WTC11 (cell line): ENCODE data around the gene ZPR1. TPM values are rescaled to one million over a fixed set of nuclear protein-coding genes. Genes with fewer than 3 reads are reported as not detected.

ENCODE experiments used
- ATAC-seq: fragments of 200-7000 bp; cut with Tn5 transposase; 2 replicates; pipeline ENCODE4 v1.10.0; 2021; ENCODE audit warnings: mild to moderate bottlenecking, moderate library complexity
- CTCF ChIA-PET: fragments of 300-600 bp; sonication (Branson Sonifier 250); formaldehyde crosslinking; loops from one replicate; lab custom pipeline; 2021; ENCODE audit warnings: antibody characterized with exemption; lab: Charles Lee
- POLR2A ChIA-PET: fragments of 350-600 bp; sonication (Branson Sonifier 250); formaldehyde crosslinking; loops from one replicate; lab custom pipeline; 2021; ENCODE audit warnings: antibody characterized with exemption; lab: Charles Lee
- DNase-seq: peaks from one replicate; pipeline ENCODE4 v3.0.0; 2021; ENCODE audit warnings: low spot score
- H3K27ac Mint-ChIP-seq: 2 replicates; pipeline ENCODE4 v1.8.0; 2021; ENCODE audit warnings: mixed read lengths
- H3K27me3 Mint-ChIP-seq: 2 replicates; pipeline ENCODE4 v1.8.0; 2021; ENCODE audit warnings: low read depth, mild to moderate bottlenecking, moderate library complexity, mixed read lengths
- H3K36me3 Mint-ChIP-seq: 2 replicates; pipeline ENCODE4 v1.8.0; 2021; ENCODE audit warnings: mixed read lengths
- H3K4me1 Mint-ChIP-seq: 2 replicates; pipeline ENCODE4 v1.8.0; 2022; ENCODE audit warnings: mixed read lengths
- H3K4me3 Mint-ChIP-seq: 2 replicates; pipeline ENCODE4 v1.8.0; 2021; ENCODE audit warnings: mild to moderate bottlenecking, moderate library complexity, mixed read lengths
- H3K9me3 Mint-ChIP-seq: 2 replicates; pipeline ENCODE4 v1.8.0; 2021; ENCODE audit warnings: mixed read lengths
- CREM ChIP-seq: sonication (generic); formaldehyde crosslinking; IDR thresholded peaks from 2 replicates; pipeline ENCODE4 v1.8.1; 2022; ENCODE audit warnings: mild to moderate bottlenecking, missing genetic modification reagents, moderate library complexity
- GRHL2 ChIP-seq: fragments of 250-450 bp; sonication (Bioruptor Pico); IDR thresholded peaks from 2 replicates; pipeline ENCODE4 v1.8.0; 2022; ENCODE audit warnings: mild to moderate bottlenecking, moderate library complexity; ENCODE audit not compliant: insufficient replicate concordance, severe bottlenecking
- KAT7 ChIP-seq: sonication (generic); formaldehyde crosslinking; IDR thresholded peaks from 2 replicates; pipeline ENCODE4 v1.8.1; 2023; ENCODE audit warnings: missing genetic modification reagents, mild to moderate bottlenecking, borderline replicate concordance
- NFE2L1 ChIP-seq: sonication (generic); formaldehyde crosslinking; IDR thresholded peaks from 2 replicates; pipeline ENCODE4 v1.8.1; 2023; ENCODE audit warnings: missing genetic modification reagents
- RORB ChIP-seq: fragments of 250-450 bp; sonication (Bioruptor Pico); IDR thresholded peaks from 2 replicates; pipeline ENCODE4 v1.9.0; 2021; ENCODE audit warnings: mild to moderate bottlenecking
- SP1 ChIP-seq: sonication (generic); formaldehyde crosslinking; conservative IDR thresholded peaks from 2 replicates; pipeline ENCODE4 v1.8.1; 2022; ENCODE audit warnings: missing genetic modification reagents
- ZBTB21 ChIP-seq: sonication (generic); formaldehyde crosslinking; IDR thresholded peaks from 2 replicates; pipeline ENCODE4 v1.8.1; 2023; ENCODE audit warnings: mild to moderate bottlenecking, missing genetic modification reagents, borderline replicate concordance
- total RNA-seq: library from RNA; stranded (reverse); gene quantifications from 3 replicates; pipeline ENCODE4 v1.2.3, GENCODE V29; 2021
- TF ChIP-seq, protein P1 (sequence below): sonication (generic); formaldehyde crosslinking; IDR thresholded peaks from 2 replicates; pipeline ENCODE4 v1.8.0; 2022; ENCODE audit warnings: mild to moderate bottlenecking, missing genetic modification reagents
- TF ChIP-seq, protein P2 (sequence below): sonication (generic); formaldehyde crosslinking; IDR thresholded peaks from 2 replicates; pipeline ENCODE4 v1.8.1; 2023; ENCODE audit warnings: mild to moderate bottlenecking, missing genetic modification reagents, borderline replicate concordance
- TF ChIP-seq, protein P3 (sequence below): sonication (generic); formaldehyde crosslinking; IDR thresholded peaks from 2 replicates; pipeline ENCODE4 v1.8.1; 2022; ENCODE audit warnings: low read depth, mild to moderate bottlenecking, moderate library complexity, missing genetic modification reagents, borderline replicate concordance
- TF ChIP-seq, protein P4 (sequence below): sonication (generic); formaldehyde crosslinking; IDR thresholded peaks from 2 replicates; pipeline ENCODE4 v1.8.1; 2022; ENCODE audit warnings: low read depth, missing genetic modification reagents, borderline replicate concordance
- TF ChIP-seq, protein P5 (sequence below): fragments of 250-450 bp; sonication (Bioruptor Pico); IDR thresholded peaks from 2 replicates; pipeline ENCODE4 v1.9.0; 2021; ENCODE audit warnings: mild to moderate bottlenecking
- TF ChIP-seq, protein P6 (sequence below): sonication (generic); formaldehyde crosslinking; IDR thresholded peaks from 2 replicates; pipeline ENCODE4 v1.8.1; 2023; ENCODE audit warnings: mild to moderate bottlenecking, missing genetic modification reagents
- TF ChIP-seq, protein P7 (sequence below): sonication (generic); formaldehyde crosslinking; IDR thresholded peaks from 2 replicates; pipeline ENCODE4 v1.8.0; 2022; ENCODE audit warnings: mild to moderate bottlenecking, missing genetic modification reagents
- TF ChIP-seq, protein P8 (sequence below): sonication (generic); formaldehyde crosslinking; IDR thresholded peaks from 2 replicates; pipeline ENCODE4 v1.8.0; 2023; ENCODE audit warnings: missing genetic modification reagents

Gene ZPR1
- total RNA-seq, 1 experiment from 2014 or later = 59.6 TPM

DNA sequence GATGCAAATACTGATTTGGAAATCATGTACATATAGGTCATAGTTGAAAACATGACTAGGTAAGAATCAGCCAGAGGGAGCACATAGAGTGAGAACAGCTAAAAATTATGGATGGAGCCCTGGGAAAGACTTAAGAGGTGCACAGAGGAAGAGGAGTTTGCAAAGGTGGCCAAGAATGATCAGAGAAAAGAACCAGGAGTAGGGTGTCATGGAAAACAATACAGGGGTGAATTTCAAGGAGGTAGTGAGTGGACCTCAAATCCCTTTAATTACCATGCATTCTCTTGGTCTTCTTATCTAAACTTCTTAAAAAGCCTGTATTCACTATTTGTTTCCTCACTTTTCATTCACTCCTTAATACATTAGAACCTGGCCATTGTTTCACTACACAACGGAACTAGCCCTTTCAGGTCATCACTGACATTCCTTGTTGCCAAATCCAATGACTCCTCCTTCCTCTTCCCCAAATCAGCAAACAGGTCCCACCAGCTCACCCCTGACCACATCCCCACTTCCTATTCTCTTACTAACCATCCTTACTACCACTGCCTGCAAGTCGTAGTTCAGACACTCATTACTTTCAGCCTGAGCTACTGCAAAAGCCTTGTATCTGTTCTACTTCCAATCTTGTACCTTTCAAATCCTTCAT is 37.6 kb downstream of the ZPR1 start:
- H3K36me3 Mint-ChIP-seq = peaks cover 34% of the 10 kb centered on the region
- CTCF ChIA-PET = interaction anchor here (1.0 to 2.0 kb wide), 2 partner anchors 41 to 85 kb away, joined by 3 to 4 read pairs; partner anchors contain the start of gene APOA5

DNA sequence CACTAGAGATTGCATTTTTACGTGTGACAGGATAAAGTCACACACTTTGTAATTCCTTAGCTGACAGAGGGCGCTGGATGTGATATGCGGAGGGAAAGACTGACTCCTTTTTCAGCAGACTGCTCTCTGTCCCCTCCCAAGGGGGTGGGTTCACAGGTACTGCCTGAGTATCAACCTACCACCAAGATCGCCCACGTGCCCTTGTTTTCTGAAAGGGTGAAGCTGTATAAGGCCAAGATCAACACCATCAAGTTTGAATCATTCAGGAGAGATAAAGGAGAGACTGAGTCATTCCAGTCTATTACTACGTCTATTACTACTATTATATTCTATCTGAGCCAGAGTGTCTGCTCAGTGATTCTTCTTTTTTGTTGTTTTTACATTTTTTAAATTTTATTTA is 45.7 kb downstream of the ZPR1 start:
- CTCF ChIA-PET = interaction anchor here (0.7 to 5.1 kb wide), 12 partner anchors 9 to 491 kb away, joined by 3 to 91 read pairs (median 4); partner anchors contain the start of genes APOA1, RNF214 and SIDT2
- TF ChIP-seq, protein P1, sequence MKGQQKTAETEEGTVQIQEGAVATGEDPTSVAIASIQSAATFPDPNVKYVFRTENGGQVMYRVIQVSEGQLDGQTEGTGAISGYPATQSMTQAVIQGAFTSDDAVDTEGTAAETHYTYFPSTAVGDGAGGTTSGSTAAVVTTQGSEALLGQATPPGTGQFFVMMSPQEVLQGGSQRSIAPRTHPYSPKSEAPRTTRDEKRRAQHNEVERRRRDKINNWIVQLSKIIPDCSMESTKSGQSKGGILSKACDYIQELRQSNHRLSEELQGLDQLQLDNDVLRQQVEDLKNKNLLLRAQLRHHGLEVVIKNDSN = no peak
- no peak for TF ChIP-seq KAT7 (CRISPR knock-in tag)
- no peak for TF ChIP-seq ZBTB21
- TF ChIP-seq, all 79 proteins: peak for 0
- H3K4me1 Mint-ChIP-seq = peaks cover 32% of the 10 kb centered on the region
- POLR2A ChIA-PET = no interaction called here
- H3K4me3 Mint-ChIP-seq = no peak overlapping the region
- no peaks in the 10 kb centered on the region for H3K27me3 Mint-ChIP-seq
- peaks cover 3% of the 10 kb centered on the region for H3K36me3 Mint-ChIP-seq
- no peak for DNase-seq
- H3K27ac Mint-ChIP-seq = peak overlapping the region; percentile 86
- peak; percentile 56 for ATAC-seq
- no peaks in the 10 kb centered on the region for H3K9me3 Mint-ChIP-seq

More for the DNA sequence above, 37.6 kb downstream of the ZPR1 start:
- H3K27ac Mint-ChIP-seq = no peak overlapping the region
- POLR2A ChIA-PET = no interaction called here
- TF ChIP-seq SP1 (CRISPR knock-in tag) = no peak
- no peak for TF ChIP-seq NFE2L1 (CRISPR knock-in tag)
- TF ChIP-seq, protein P2, sequence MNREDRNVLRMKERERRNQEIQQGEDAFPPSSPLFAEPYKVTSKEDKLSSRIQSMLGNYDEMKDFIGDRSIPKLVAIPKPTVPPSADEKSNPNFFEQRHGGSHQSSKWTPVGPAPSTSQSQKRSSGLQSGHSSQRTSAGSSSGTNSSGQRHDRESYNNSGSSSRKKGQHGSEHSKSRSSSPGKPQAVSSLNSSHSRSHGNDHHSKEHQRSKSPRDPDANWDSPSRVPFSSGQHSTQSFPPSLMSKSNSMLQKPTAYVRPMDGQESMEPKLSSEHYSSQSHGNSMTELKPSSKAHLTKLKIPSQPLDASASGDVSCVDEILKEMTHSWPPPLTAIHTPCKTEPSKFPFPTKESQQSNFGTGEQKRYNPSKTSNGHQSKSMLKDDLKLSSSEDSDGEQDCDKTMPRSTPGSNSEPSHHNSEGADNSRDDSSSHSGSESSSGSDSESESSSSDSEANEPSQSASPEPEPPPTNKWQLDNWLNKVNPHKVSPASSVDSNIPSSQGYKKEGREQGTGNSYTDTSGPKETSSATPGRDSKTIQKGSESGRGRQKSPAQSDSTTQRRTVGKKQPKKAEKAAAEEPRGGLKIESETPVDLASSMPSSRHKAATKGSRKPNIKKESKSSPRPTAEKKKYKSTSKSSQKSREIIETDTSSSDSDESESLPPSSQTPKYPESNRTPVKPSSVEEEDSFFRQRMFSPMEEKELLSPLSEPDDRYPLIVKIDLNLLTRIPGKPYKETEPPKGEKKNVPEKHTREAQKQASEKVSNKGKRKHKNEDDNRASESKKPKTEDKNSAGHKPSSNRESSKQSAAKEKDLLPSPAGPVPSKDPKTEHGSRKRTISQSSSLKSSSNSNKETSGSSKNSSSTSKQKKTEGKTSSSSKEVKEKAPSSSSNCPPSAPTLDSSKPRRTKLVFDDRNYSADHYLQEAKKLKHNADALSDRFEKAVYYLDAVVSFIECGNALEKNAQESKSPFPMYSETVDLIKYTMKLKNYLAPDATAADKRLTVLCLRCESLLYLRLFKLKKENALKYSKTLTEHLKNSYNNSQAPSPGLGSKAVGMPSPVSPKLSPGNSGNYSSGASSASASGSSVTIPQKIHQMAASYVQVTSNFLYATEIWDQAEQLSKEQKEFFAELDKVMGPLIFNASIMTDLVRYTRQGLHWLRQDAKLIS (CRISPR knock-in tag) = no peak
- TF ChIP-seq, protein P3, sequence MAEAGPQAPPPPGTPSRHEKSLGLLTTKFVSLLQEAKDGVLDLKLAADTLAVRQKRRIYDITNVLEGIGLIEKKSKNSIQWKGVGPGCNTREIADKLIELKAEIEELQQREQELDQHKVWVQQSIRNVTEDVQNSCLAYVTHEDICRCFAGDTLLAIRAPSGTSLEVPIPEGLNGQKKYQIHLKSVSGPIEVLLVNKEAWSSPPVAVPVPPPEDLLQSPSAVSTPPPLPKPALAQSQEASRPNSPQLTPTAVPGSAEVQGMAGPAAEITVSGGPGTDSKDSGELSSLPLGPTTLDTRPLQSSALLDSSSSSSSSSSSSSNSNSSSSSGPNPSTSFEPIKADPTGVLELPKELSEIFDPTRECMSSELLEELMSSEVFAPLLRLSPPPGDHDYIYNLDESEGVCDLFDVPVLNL (CRISPR knock-in tag) = no peak
- H3K9me3 Mint-ChIP-seq = no peaks in the 10 kb centered on the region
- DNase-seq = no peak
- no peak overlapping the region for H3K4me3 Mint-ChIP-seq
- no peaks in the 10 kb centered on the region for H3K4me1 Mint-ChIP-seq
- no peak for ATAC-seq
- H3K27me3 Mint-ChIP-seq = no peaks in the 10 kb centered on the region

DNA sequence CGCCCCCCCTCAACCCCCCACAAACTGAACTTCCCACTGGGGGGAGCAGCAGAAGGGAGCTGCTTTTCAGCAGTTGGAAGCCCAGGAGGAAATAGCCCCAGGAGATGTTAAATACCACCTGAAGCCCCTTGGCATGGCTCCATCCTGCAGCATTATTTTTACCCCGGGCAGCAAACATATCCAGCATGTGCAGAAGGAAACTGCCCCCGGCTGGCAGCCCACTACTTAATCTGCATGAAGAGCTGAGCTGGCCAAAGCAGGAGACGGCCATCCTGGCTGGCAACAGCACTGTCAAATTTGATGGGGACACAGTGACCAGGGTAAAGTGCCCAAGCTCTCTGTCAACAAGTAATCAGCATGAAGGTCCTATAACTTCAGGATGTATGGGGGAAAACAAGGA is 47.1 kb downstream of the ZPR1 start:
- Mint-ChIP-seq H3K4me1 (peaks cover 32% of the 10 kb centered on the region), H3K9me3 (no peaks in the 10 kb centered on the region), H3K27me3 (no peaks in the 10 kb centered on the region), H3K36me3 (no peaks in the 10 kb centered on the region), H3K4me3 (no peak overlapping the region), H3K27ac (peak overlapping the region; percentile 17; the same call in 1 of the 2 replicates)
- no peak for DNase-seq
- ChIA-PET POLR2A (no interaction called here), CTCF (interaction anchor here (5.1 kb wide), 1 partner anchor 8 kb away, joined by 91 read pairs; no protein-coding TSS in a partner anchor)
- no peak for ATAC-seq
- TF ChIP-seq CREM = no peak
- TF ChIP-seq, protein P4, sequence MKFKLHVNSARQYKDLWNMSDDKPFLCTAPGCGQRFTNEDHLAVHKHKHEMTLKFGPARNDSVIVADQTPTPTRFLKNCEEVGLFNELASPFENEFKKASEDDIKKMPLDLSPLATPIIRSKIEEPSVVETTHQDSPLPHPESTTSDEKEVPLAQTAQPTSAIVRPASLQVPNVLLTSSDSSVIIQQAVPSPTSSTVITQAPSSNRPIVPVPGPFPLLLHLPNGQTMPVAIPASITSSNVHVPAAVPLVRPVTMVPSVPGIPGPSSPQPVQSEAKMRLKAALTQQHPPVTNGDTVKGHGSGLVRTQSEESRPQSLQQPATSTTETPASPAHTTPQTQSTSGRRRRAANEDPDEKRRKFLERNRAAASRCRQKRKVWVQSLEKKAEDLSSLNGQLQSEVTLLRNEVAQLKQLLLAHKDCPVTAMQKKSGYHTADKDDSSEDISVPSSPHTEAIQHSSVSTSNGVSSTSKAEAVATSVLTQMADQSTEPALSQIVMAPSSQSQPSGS = no peak
- TF ChIP-seq, protein P5, sequence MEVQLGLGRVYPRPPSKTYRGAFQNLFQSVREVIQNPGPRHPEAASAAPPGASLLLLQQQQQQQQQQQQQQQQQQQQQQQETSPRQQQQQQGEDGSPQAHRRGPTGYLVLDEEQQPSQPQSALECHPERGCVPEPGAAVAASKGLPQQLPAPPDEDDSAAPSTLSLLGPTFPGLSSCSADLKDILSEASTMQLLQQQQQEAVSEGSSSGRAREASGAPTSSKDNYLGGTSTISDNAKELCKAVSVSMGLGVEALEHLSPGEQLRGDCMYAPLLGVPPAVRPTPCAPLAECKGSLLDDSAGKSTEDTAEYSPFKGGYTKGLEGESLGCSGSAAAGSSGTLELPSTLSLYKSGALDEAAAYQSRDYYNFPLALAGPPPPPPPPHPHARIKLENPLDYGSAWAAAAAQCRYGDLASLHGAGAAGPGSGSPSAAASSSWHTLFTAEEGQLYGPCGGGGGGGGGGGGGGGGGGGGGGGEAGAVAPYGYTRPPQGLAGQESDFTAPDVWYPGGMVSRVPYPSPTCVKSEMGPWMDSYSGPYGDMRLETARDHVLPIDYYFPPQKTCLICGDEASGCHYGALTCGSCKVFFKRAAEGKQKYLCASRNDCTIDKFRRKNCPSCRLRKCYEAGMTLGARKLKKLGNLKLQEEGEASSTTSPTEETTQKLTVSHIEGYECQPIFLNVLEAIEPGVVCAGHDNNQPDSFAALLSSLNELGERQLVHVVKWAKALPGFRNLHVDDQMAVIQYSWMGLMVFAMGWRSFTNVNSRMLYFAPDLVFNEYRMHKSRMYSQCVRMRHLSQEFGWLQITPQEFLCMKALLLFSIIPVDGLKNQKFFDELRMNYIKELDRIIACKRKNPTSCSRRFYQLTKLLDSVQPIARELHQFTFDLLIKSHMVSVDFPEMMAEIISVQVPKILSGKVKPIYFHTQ (CRISPR knock-in tag) = no peak
- TF ChIP-seq RORB (CRISPR knock-in tag) = no peak
- no peak for TF ChIP-seq GRHL2 (CRISPR knock-in tag)
- TF ChIP-seq, protein P6, sequence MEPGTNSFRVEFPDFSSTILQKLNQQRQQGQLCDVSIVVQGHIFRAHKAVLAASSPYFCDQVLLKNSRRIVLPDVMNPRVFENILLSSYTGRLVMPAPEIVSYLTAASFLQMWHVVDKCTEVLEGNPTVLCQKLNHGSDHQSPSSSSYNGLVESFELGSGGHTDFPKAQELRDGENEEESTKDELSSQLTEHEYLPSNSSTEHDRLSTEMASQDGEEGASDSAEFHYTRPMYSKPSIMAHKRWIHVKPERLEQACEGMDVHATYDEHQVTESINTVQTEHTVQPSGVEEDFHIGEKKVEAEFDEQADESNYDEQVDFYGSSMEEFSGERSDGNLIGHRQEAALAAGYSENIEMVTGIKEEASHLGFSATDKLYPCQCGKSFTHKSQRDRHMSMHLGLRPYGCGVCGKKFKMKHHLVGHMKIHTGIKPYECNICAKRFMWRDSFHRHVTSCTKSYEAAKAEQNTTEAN (CRISPR knock-in tag) = no peak
- no peak for TF ChIP-seq KAT7 (CRISPR knock-in tag)
- TF ChIP-seq, protein P7, sequence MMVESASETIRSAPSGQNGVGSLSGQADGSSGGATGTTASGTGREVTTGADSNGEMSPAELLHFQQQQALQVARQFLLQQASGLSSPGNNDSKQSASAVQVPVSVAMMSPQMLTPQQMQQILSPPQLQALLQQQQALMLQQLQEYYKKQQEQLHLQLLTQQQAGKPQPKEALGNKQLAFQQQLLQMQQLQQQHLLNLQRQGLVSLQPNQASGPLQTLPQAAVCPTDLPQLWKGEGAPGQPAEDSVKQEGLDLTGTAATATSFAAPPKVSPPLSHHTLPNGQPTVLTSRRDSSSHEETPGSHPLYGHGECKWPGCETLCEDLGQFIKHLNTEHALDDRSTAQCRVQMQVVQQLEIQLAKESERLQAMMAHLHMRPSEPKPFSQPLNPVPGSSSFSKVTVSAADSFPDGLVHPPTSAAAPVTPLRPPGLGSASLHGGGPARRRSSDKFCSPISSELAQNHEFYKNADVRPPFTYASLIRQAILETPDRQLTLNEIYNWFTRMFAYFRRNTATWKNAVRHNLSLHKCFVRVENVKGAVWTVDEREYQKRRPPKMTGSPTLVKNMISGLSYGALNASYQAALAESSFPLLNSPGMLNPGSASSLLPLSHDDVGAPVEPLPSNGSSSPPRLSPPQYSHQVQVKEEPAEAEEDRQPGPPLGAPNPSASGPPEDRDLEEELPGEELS (CRISPR knock-in tag) = no peak
- TF ChIP-seq, protein P8, sequence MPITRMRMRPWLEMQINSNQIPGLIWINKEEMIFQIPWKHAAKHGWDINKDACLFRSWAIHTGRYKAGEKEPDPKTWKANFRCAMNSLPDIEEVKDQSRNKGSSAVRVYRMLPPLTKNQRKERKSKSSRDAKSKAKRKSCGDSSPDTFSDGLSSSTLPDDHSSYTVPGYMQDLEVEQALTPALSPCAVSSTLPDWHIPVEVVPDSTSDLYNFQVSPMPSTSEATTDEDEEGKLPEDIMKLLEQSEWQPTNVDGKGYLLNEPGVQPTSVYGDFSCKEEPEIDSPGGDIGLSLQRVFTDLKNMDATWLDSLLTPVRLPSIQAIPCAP (CRISPR knock-in tag) = no peak
